Stimulated activated CD4-positive, alpha-beta T cell treated with anti-CD3 and anti-CD28 coated beads, Interleukin-4, amount 100 ng/mL, for 24 hours (primary cell): ENCODE measurements around the gene TRAPPC14.
"Not testable (repeated sequence)": the region's sequence is repeated elsewhere in the genome, so short reads cannot be mapped to it uniquely, and the experiment has no call there.

Source experiments
- DNase-seq: peaks from one replicate; pipeline ENCODE4 v3.0.0-alpha.2; 2020

Gene TRAPPC14

GRCh38 chr7:100153708-100154535 lies 4.6 kb downstream of the TRAPPC14 start:
- DNase-seq: no peak

- DNase-seq: no peak
These were observed 5.4 kb downstream of the TRAPPC14 start for GRCh38 chr7:100152937-100153666.

- no peak for DNase-seq
These were observed 6.1 kb downstream of the TRAPPC14 start for GRCh38 chr7:100152404-100152803.

GRCh38 chr7:100148559-100149328 lies 9.8 kb downstream of the TRAPPC14 start, which contains the start of gene LAMTOR4:
Gene LAMTOR4 (plus strand): TSS chr7:100148918. CDS start chr7:100148973, 55 bp downstream.
- peak; percentile 99 for DNase-seq

GRCh38 chr7:100148225-100148558 lies 10.3 kb downstream of the TRAPPC14 start:
- no peak for DNase-seq

- no peak for DNase-seq
These were observed 11.2 kb downstream of the TRAPPC14 start for GRCh38 chr7:100147278-100147677.

GRCh38 chr7:100146350-100146749 lies 12.2 kb downstream of the TRAPPC14 start:
- DNase-seq: not testable (repeated sequence)

- DNase-seq: no peak
These were observed 16.1 kb downstream of the TRAPPC14 start for GRCh38 chr7:100142461-100142860.

GRCh38 chr7:100141555-100141949 lies 17.0 kb downstream of the TRAPPC14 start:
- DNase-seq: no peak

GRCh38 chr7:100137851-100138760 lies 20.4 kb downstream of the TRAPPC14 start:
- no peak for DNase-seq

- peak; percentile 70 for DNase-seq
These were observed 25.8 kb downstream of the TRAPPC14 start for GRCh38 chr7:100132697-100133151.

- no peak for DNase-seq
These were observed 26.4 kb downstream of the TRAPPC14 start for GRCh38 chr7:100132126-100132525.

- peak; percentile 86 for DNase-seq
These were observed 27.7 kb downstream of the TRAPPC14 start for GRCh38 chr7:100130608-100131453.

- DNase-seq: not testable (repeated sequence)
These were observed 28.3 kb downstream of the TRAPPC14 start for GRCh38 chr7:100130220-100130607.

- DNase-seq: no peak
These were observed 29.9 kb downstream of the TRAPPC14 start for GRCh38 chr7:100128637-100128963.

- DNase-seq: peak; percentile 17
These were observed 30.5 kb downstream of the TRAPPC14 start for GRCh38 chr7:100127866-100128636.

- peak; percentile 93 for DNase-seq
These were observed 31.3 kb downstream of the TRAPPC14 start, which contains the start of gene MBLAC1 for GRCh38 chr7:100126931-100127865. Gene MBLAC1 (plus strand): TSS chr7:100126967. CDS start chr7:100127396, 429 bp downstream.

GRCh38 chr7:100126239-100126930 lies 32.1 kb downstream of the TRAPPC14 start:
- DNase-seq: no peak
